Keratinocyte (primary cell): ENCODE data around the gene STAG3. TPM values are rescaled to one million over a fixed set of nuclear protein-coding genes. Genes with fewer than 3 reads are reported as not detected.

Experiments used
- DNase-seq: peaks from one replicate; pipeline ENCODE4 v3.0.0-alpha.2; 2011; ENCODE audit warnings: low read depth, missing footprints, low spot score
- FAIRE-seq: peaks from 2 replicates; lab custom pipeline; 2011; peaks lifted over from hg19 to GRCh38; lab: Jason Lieb, UNC
- H2AFZ ChIP-seq: 2 replicates; pipeline ENCODE4 v1.6.0; 2012; ENCODE audit warnings: low read length, control low read depth, inconsistent platforms; ENCODE audit not compliant: control insufficient read depth
- H3K27ac ChIP-seq: 2 replicates; pipeline ENCODE4 v1.5.1; 2011; ENCODE audit warnings: low read length; ENCODE audit not compliant: control insufficient read depth, insufficient read depth
- H3K27me3 ChIP-seq: 3 replicates; pipeline ENCODE4 v1.6.0; 2011; ENCODE audit warnings: low read length; ENCODE audit not compliant: control insufficient read depth, insufficient read depth; ENCODE audit errors: extremely low read depth
- H3K36me3 ChIP-seq, 2 experiments: 2 replicates in 1 of 2; 3 replicates in 1 of 2; pipeline ENCODE4 v1.5.1; 2011; ENCODE audit warnings: low read length in 2 of 2, mild to moderate bottlenecking in 1 of 2; ENCODE audit not compliant: control insufficient read depth in 2 of 2, insufficient read depth in 2 of 2; ENCODE audit errors: extremely low read depth in 1 of 2
- H3K4me1 ChIP-seq: 3 replicates; pipeline ENCODE4 v1.5.1; 2011; ENCODE audit warnings: low read length; ENCODE audit not compliant: control insufficient read depth, insufficient read depth; ENCODE audit errors: extremely low read depth
- H3K4me2 ChIP-seq: 3 replicates; pipeline ENCODE4 v1.6.0; 2011; ENCODE audit warnings: low read depth, low read length; ENCODE audit not compliant: control insufficient read depth, insufficient read depth; ENCODE audit errors: extremely low read depth
- H3K4me3 ChIP-seq, 3 experiments: fragments of 200-600 bp in 1 of 3; sonication (generic) in 1 of 3; 2 replicates in 2 of 3; 3 replicates in 1 of 3; pipeline ENCODE4 v1.5.1; 2011 to 2016; ENCODE audit warnings: low read length in 3 of 3, mild to moderate bottlenecking in 3 of 3, control low read depth in 2 of 3, inconsistent platforms in 1 of 3, low read depth in 1 of 3, mixed read lengths in 1 of 3, mixed run types in 1 of 3, moderate library complexity in 1 of 3; ENCODE audit not compliant: control insufficient read depth in 2 of 3, insufficient read depth in 2 of 3; ENCODE audit errors: extremely low read depth in 1 of 3
- H3K79me2 ChIP-seq: 2 replicates; pipeline ENCODE4 v1.6.0; 2012; ENCODE audit warnings: low read length; ENCODE audit not compliant: control insufficient read depth, insufficient read depth
- H3K9ac ChIP-seq: 3 replicates; pipeline ENCODE4 v1.6.0; 2011; ENCODE audit warnings: low read length; ENCODE audit not compliant: control insufficient read depth, insufficient read depth; ENCODE audit errors: extremely low read depth
- H3K9me1 ChIP-seq: 3 replicates; pipeline ENCODE4 v1.6.0; 2011; ENCODE audit warnings: low read length; ENCODE audit not compliant: control insufficient read depth, insufficient read depth; ENCODE audit errors: extremely low read depth
- H3K9me3 ChIP-seq: 2 replicates; pipeline ENCODE4 v1.5.1; 2012; ENCODE audit warnings: low read depth, low read length; ENCODE audit not compliant: control insufficient read depth
- H4K20me1 ChIP-seq: 3 replicates; pipeline ENCODE4 v1.6.0; 2011; ENCODE audit warnings: low read length; ENCODE audit not compliant: control insufficient read depth, insufficient read depth; ENCODE audit errors: extremely low read depth
- EZH2 ChIP-seq: IDR thresholded peaks from one replicate; pipeline ENCODE4 v1.6.1; 2012; ENCODE audit warnings: inconsistent platforms, mild to moderate bottlenecking, low read length, moderate library complexity
- dilution Hi-C: fragments of 300-500 bp; cut with MboI; formaldehyde crosslinking; loops from one replicate; pipeline ENCODE4 v1.7.0; 2020; ENCODE audit warnings: low sequenced_read_pairs; ENCODE audit not compliant: extremely low pct_ligation_motif_present
- polyA plus RNA-seq, 5 experiments: library from polyadenylated mRNA; depleted of rRNA in 3 of 5; stranded (reverse) in 3 of 5; stranded (forward) in 1 of 5; unstranded in 1 of 5; fragments of >200 nt; gene quantifications; 1 replicate in 1 of 5; 2 replicates in 3 of 5; 3 replicates in 1 of 5; pipeline versions ENCODE4 v1.2.1 to v1.2.3, GENCODE V29; 2011 to 2012; ENCODE audit warnings: missing spikeins in 2 of 5, low read depth in 1 of 5, low replicate concordance in 1 of 5
- TF ChIP-seq, protein P1 (sequence below), 3 experiments: IDR thresholded peaks in 1 of 3; conservative IDR thresholded peaks in 1 of 3; optimal IDR thresholded peaks in 1 of 3; 2 replicates in 2 of 3; 3 replicates in 1 of 3; pipeline versions ENCODE3 to v1.5.1; 2011; ENCODE audit warnings: low read length in 3 of 3, mild to moderate bottlenecking in 3 of 3, moderate library complexity in 2 of 3, control low read depth in 1 of 3, inconsistent platforms in 1 of 3; ENCODE audit not compliant: insufficient read depth in 2 of 3; ENCODE audit errors: extremely low read depth in 1 of 3

Gene STAG3
- polyA plus RNA-seq, 1 donor (not counting 4 experiments of a cell fraction or from before 2014, with no cell fraction given), result 0.28 TPM

DNA sequence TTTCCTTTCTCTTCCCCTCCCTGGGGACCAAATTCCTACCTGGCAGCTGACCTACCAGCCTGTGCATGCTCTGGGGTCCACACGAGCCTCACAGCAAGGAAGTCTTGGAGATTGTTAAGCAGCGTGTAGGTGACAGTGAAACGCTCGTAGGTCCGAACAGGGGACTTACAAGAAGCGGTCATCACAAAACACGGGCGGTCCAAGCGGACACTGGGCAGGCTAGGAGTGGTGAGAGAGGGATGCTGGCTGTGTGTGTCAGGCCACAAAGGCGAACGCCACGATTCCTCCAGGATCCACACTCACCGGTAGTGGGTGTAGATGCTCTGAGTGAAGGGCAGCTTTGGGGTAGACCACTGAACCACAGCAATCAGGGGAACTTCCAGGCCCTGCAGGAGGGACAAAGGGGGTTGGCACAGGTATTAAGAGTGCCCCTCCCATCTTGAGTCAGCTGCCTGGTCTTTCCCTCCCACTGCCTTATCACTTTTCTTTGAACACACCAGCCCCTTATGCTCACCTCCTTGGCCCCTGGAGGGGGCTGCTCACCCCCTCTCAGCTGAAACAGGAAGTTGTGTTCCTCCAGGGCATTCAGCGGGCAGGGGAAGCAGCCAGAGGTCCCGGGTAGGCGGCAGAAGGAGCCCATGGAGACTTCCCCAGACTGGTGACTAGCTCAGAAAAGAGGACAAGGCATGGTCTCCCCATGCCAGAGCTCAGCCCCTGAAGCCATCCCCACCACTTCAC, 21.2 kb upstream of the STAG3 start:
- peaks cover 5% of the 10 kb centered on the region for H3K79me2 ChIP-seq
- no peak overlapping the region for H3K9ac ChIP-seq
- H3K9me3 ChIP-seq, result no peaks in the 10 kb centered on the region
- peak overlapping the region; percentile 78 for H3K4me2 ChIP-seq
- H3K4me1 ChIP-seq, result peaks cover 19% of the 10 kb centered on the region
- no peak for FAIRE-seq
- H3K9me1 ChIP-seq, result no peaks in the 10 kb centered on the region
- H4K20me1 ChIP-seq, result peaks cover 7% of the 10 kb centered on the region
- dilution Hi-C loops, result no loop called here
- peaks cover 16 to 28% of the 10 kb centered on the region in 2 experiments for H3K36me3 ChIP-seq
- H3K4me3 ChIP-seq, result no peak overlapping the region
- H3K27me3 ChIP-seq, result no peaks in the 10 kb centered on the region
- H3K27ac ChIP-seq, result no peak overlapping the region
- no peak for TF ChIP-seq EZH2
- TF ChIP-seq, protein P1, sequence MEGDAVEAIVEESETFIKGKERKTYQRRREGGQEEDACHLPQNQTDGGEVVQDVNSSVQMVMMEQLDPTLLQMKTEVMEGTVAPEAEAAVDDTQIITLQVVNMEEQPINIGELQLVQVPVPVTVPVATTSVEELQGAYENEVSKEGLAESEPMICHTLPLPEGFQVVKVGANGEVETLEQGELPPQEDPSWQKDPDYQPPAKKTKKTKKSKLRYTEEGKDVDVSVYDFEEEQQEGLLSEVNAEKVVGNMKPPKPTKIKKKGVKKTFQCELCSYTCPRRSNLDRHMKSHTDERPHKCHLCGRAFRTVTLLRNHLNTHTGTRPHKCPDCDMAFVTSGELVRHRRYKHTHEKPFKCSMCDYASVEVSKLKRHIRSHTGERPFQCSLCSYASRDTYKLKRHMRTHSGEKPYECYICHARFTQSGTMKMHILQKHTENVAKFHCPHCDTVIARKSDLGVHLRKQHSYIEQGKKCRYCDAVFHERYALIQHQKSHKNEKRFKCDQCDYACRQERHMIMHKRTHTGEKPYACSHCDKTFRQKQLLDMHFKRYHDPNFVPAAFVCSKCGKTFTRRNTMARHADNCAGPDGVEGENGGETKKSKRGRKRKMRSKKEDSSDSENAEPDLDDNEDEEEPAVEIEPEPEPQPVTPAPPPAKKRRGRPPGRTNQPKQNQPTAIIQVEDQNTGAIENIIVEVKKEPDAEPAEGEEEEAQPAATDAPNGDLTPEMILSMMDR (optimal IDR thresholded peaks at IDR 0.05 in 1 of 3, IDR thresholded peaks at IDR 0.05 in 1 of 3, conservative IDR thresholded peaks at IDR 0.05 in 1 of 3; ENCODE audit: extremely low read depth in 1 of 3, insufficient read depth in 2 of 3, low read length in 3 of 3), result no peak
- DNase-seq, result no peak
- H2AFZ ChIP-seq, result no peak overlapping the region

DNA sequence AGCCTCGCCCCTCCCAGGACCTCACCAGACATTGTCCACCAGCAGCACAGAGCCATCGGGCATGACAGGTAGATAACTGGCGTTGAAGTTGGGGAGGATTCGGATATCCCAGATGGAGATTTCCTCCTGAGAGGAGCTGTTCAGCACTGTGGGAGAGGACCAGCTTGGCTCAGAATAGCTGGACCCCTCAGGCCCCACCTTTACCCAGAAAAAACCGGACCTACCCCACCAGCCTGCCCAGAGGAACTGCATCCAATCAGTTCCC, 20.7 kb upstream of the STAG3 start:
- no peaks in the 10 kb centered on the region for H3K9me1 ChIP-seq
- H3K27ac ChIP-seq, result no peak overlapping the region
- peaks cover 19% of the 10 kb centered on the region for H3K4me1 ChIP-seq
- FAIRE-seq, result no peak
- peaks cover 7% of the 10 kb centered on the region for H4K20me1 ChIP-seq
- H3K9me3 ChIP-seq, result no peaks in the 10 kb centered on the region
- dilution Hi-C loops, result no loop called here
- no peaks in the 10 kb centered on the region for H3K27me3 ChIP-seq
- no peak for TF ChIP-seq EZH2
- TF ChIP-seq, protein P1 (optimal IDR thresholded peaks at IDR 0.05 in 1 of 3, IDR thresholded peaks at IDR 0.05 in 1 of 3, conservative IDR thresholded peaks at IDR 0.05 in 1 of 3; ENCODE audit: extremely low read depth in 1 of 3, insufficient read depth in 2 of 3, low read length in 3 of 3), result no peak
- H2AFZ ChIP-seq, result no peak overlapping the region
- peaks cover 16 to 28% of the 10 kb centered on the region in 2 experiments for H3K36me3 ChIP-seq
- peaks cover 5% of the 10 kb centered on the region for H3K79me2 ChIP-seq
- H3K4me3 ChIP-seq, result peak overlapping the region in 1 of 3 experiments; percentile 63
- no peak for DNase-seq
- H3K9ac ChIP-seq, result no peak overlapping the region
- peak overlapping the region; percentile 78 for H3K4me2 ChIP-seq
